Activated CD8-positive, alpha-beta memory T cell treated with anti-CD3 and anti-CD28 coated beads, Interleukin-2, amount 10 ng/mL, durations not matched to agents 7 days and 5 days (primary cell): Measurements from ENCODE around the gene ADARB2. TPM values are rescaled to one million over a fixed set of nuclear protein-coding genes. Genes with fewer than 3 reads are reported as not detected.

Experiments used
- ATAC-seq: fragments of 150-1000 bp; cut with Tn5 transposase; one replicate; pipeline ENCODE4 v1.10.0; 2021; ENCODE audit warnings: moderate library complexity
- CTCF ChIA-PET: fragments of 350-600 bp; sonication (Branson Sonifier 250); formaldehyde crosslinking; loops from one replicate; lab custom pipeline; 2021; ENCODE audit warnings: antibody characterized with exemption; lab: Charles Lee
- DNase-seq: peaks from one replicate; pipeline ENCODE4 v3.0.0-alpha.2; 2020
- H3K27ac Mint-ChIP-seq: one replicate; pipeline ENCODE4 v1.8.0; 2021; ENCODE audit warnings: mild to moderate bottlenecking, mixed read lengths
- H3K27me3 Mint-ChIP-seq: one replicate; pipeline ENCODE4 v1.8.0; 2021; ENCODE audit warnings: mixed read lengths
- H3K36me3 Mint-ChIP-seq: one replicate; pipeline ENCODE4 v1.8.0; 2021; ENCODE audit warnings: mild to moderate bottlenecking, mixed read lengths
- H3K4me1 Mint-ChIP-seq: one replicate; pipeline ENCODE4 v1.8.0; 2021; ENCODE audit warnings: mixed read lengths
- H3K4me3 Mint-ChIP-seq: one replicate; pipeline ENCODE4 v1.8.0; 2021; ENCODE audit warnings: mild to moderate bottlenecking, moderate library complexity, mixed read lengths
- H3K9me3 Mint-ChIP-seq: one replicate; pipeline ENCODE4 v1.8.0; 2022; ENCODE audit warnings: low read depth, mixed read lengths
- total RNA-seq, 2 experiments: library from RNA; stranded (reverse); gene quantifications; one replicate each; pipeline ENCODE4 v1.2.3, GENCODE V29; 2021

Gene ADARB2
- total RNA-seq, 2 experiments from 2014 or later: not detected

- no peaks in the 10 kb centered on the region for H3K4me1 Mint-ChIP-seq
- H3K4me3 Mint-ChIP-seq: no peak overlapping the region
- H3K27ac Mint-ChIP-seq: no peak overlapping the region
- H3K9me3 Mint-ChIP-seq: no peaks in the 10 kb centered on the region
- no peaks in the 10 kb centered on the region for H3K36me3 Mint-ChIP-seq
- DNase-seq: no peak
- peaks cover 13% of the 10 kb centered on the region for H3K27me3 Mint-ChIP-seq
- ATAC-seq: no peak
- CTCF ChIA-PET: no interaction called here
Measured at GRCh38 chr10:1603181-1603580, 134.1 kb downstream of the ADARB2 start.

DNA sequence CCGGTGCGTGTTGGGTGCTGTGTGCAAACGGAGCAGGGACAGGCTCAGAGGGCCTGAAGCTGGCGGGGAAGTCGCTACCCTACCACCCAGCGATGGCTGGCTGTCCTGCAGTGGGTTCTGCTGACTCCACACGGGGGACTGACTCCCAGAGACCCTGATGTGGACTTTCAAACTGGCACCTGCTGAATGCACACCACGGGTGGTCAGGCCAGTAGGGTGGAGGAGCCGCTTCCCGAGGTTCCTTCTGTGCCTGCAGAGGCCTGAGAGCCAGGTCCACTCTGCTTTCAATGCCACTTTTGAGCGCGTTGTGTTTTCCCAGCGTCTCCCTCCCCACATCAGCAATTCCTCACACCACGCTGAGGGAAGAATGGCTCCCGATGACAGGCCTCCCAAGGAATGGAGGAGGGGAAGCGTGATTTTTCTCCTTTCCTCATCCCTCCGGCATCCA lies 135.3 kb downstream of the ADARB2 start:
- Mint-ChIP-seq H3K27me3 (peaks cover 4% of the 10 kb centered on the region), H3K36me3 (no peaks in the 10 kb centered on the region), H3K4me3 (no peak overlapping the region), H3K4me1 (no peaks in the 10 kb centered on the region), H3K9me3 (no peaks in the 10 kb centered on the region), H3K27ac (no peak overlapping the region)
- CTCF ChIA-PET: no interaction called here
- ATAC-seq: no peak
- no peak for DNase-seq

DNA sequence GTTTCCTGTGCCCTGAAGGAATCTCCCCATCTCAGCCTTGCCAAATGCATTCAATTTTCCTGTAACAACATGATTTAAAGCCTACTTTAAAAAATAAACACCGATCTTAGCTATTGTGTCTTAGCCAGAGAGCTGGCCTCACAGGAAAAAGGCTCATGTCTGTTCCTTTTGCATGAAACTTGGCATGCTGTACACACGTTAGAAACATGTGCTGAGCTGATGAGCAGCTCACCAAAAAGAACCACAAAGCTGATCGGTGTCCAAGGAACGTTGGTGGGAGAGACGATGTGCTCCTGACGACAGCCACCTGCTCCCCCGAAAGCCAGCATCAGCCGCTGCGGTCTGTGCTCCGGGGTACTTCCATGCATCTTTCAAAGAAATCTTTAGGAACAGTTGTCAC lies 135.9 kb downstream of the ADARB2 start:
- Mint-ChIP-seq H3K27me3 (no peaks in the 10 kb centered on the region), H3K9me3 (no peaks in the 10 kb centered on the region), H3K27ac (no peak overlapping the region), H3K4me1 (no peaks in the 10 kb centered on the region), H3K36me3 (no peaks in the 10 kb centered on the region), H3K4me3 (no peak overlapping the region)
- CTCF ChIA-PET: no interaction called here
- ATAC-seq: no peak
- no peak for DNase-seq

GRCh38 chr10:1600861-1601260 lies 136.5 kb downstream of the ADARB2 start:
- CTCF ChIA-PET: no interaction called here
- no peaks in the 10 kb centered on the region for H3K36me3 Mint-ChIP-seq
- no peak overlapping the region for H3K4me3 Mint-ChIP-seq
- H3K9me3 Mint-ChIP-seq: no peaks in the 10 kb centered on the region
- ATAC-seq (no peak), DNase-seq (no peak)
- no peaks in the 10 kb centered on the region for H3K4me1 Mint-ChIP-seq
- H3K27ac Mint-ChIP-seq: no peak overlapping the region
- no peaks in the 10 kb centered on the region for H3K27me3 Mint-ChIP-seq

DNA sequence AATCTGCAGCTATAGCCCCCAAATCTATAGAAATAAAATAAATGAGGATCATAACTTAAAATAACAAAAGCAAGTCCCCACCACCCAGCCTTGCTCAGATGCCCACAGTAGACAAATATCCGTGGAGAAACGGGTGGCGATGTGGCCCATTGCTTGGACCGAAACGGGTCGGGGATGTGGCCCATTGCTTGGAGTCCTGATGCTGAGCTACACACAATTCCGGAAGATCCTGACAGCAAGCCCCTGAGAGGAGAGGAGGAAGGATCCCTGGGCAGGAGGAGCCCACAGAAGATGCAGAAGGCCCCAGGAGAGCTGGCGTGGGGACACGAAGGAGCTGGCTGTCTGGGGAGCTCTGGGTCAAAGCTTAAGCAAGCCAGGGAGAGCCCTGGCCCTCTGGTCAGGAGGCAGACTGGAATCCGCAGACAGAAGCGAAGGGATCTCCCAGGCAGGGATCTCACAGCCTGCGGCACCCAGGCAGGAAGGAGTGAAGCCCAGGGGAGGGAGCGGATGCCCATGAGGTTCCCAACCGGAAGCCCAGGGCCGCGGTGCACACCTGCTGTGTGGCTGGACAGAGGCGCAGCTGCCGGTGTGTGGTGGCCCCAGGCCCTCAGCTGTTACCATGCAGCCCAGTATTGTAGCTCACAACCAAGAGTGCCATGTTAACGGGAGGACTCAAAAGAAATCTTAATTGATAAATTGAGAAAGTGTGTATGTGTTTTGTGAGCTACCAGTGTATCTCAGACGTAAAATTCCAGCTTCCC lies 138.8 kb downstream of the ADARB2 start:
- CTCF ChIA-PET: no interaction called here
- H3K9me3 Mint-ChIP-seq: no peaks in the 10 kb centered on the region
- ATAC-seq: no peak

DNA sequence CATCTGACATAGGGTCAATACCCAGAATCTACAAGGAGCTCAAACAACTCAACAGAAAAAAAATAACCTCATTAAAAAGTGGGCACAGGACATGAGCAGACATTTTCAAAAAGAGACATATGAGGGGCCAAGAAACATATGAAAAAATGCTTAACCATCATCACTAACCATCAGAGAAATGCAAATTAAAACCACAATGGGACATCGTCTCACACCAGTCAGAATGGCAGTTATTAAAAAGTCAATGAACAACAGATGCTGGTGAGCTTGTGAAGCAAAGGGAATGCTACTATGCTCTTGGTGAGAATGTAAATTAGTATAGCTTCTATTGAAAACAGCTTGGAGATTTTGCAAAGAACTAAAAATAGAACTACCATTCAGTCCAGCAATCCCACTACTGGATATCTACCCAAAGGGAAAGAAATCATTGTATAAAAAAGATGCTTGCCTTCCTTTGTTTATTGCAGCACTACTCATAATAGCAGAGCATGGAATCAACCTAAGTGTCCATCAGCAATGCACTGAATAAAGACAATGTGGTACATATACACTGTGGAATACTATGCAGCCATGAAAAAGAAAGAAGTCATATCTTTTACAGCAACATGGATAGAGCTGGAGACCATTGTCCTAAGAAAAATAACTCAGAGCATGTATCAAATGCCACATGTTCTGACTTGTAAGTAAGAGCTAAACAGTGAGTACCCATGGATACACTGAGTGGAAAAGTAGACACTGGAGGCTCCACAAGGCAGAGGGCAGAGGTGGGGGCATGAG lies 139.8 kb downstream of the ADARB2 start:
- CTCF ChIA-PET: no interaction called here
- Mint-ChIP-seq H3K4me3 (no peak overlapping the region), H3K9me3 (no peaks in the 10 kb centered on the region), H3K36me3 (no peaks in the 10 kb centered on the region), H3K27ac (no peak overlapping the region), H3K27me3 (no peaks in the 10 kb centered on the region), H3K4me1 (no peaks in the 10 kb centered on the region)
- DNase-seq (no peak), ATAC-seq (no peak)

More for the DNA sequence above, 138.8 kb downstream of the ADARB2 start:
- no peaks in the 10 kb centered on the region for H3K27me3 Mint-ChIP-seq
- H3K4me3 Mint-ChIP-seq: no peak overlapping the region
- no peak overlapping the region for H3K27ac Mint-ChIP-seq
- no peaks in the 10 kb centered on the region for H3K4me1 Mint-ChIP-seq
- no peak for DNase-seq
- no peaks in the 10 kb centered on the region for H3K36me3 Mint-ChIP-seq

DNA sequence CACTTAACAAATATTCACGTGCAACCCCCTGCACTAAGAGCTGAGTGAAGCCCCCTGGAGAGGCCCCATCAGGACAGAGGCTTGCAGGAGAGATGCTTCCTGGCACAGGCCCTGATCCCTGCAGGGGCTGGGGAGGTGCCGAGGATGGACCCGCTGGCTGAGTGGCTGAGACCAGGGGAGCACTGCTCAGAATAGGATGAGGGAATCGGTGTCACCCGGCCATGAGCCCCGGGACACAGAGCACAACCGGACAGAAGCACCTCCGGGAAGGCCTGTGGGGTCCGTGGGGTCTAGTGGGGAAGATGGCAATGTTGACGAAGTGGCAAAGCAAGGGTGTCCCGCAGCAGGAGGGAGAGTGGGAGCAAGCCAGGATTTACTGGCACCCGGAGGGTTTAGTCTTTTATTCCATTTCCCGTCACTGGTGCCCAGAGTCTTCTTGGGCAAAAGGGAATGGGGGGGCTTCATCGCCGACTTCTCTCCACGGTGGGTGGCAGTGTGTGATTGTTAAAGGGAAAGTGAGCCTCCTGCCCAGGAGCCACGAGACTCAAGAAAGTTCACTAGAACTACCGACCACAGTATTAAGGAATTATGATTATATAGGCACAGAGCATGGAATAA lies 140.7 kb downstream of the ADARB2 start:
- Mint-ChIP-seq H3K4me1 (no peaks in the 10 kb centered on the region), H3K4me3 (no peak overlapping the region), H3K36me3 (no peaks in the 10 kb centered on the region), H3K9me3 (no peaks in the 10 kb centered on the region), H3K27ac (no peak overlapping the region), H3K27me3 (no peaks in the 10 kb centered on the region)
- DNase-seq: no peak
- CTCF ChIA-PET: no interaction called here
- ATAC-seq: no peak

DNA sequence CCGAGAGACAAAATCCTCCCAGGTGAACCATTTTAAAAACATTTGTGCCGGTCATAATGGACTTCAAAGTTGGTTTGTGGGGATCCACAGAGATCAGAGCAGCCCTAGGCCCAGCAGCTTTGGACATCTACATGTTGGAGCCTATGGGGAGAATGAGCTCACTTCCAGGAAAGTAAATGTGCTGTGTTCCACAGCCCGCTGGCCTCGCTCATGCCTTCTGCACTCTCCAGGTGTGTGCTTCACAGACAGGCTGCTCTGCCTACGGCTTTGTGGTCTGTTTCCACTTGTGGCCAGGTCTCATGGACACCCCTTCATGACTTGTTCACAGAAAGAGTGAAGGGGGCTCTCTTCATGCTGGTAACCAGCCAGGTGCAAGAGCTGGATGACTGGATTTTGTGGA lies 141.6 kb downstream of the ADARB2 start:
- DNase-seq (no peak), ATAC-seq (no peak)
- Mint-ChIP-seq H3K36me3 (no peaks in the 10 kb centered on the region), H3K4me3 (no peak overlapping the region), H3K27ac (no peak overlapping the region), H3K4me1 (no peaks in the 10 kb centered on the region), H3K27me3 (no peaks in the 10 kb centered on the region), H3K9me3 (no peaks in the 10 kb centered on the region)
- CTCF ChIA-PET: no interaction called here

- CTCF ChIA-PET: no interaction called here
- Mint-ChIP-seq H3K27me3 (no peaks in the 10 kb centered on the region), H3K36me3 (no peaks in the 10 kb centered on the region), H3K4me3 (no peak overlapping the region), H3K27ac (no peak overlapping the region), H3K9me3 (no peaks in the 10 kb centered on the region), H3K4me1 (no peaks in the 10 kb centered on the region)
- ATAC-seq (no peak), DNase-seq (no peak)
Measured at GRCh38 chr10:1595242-1595600, 142.1 kb downstream of the ADARB2 start.

DNA sequence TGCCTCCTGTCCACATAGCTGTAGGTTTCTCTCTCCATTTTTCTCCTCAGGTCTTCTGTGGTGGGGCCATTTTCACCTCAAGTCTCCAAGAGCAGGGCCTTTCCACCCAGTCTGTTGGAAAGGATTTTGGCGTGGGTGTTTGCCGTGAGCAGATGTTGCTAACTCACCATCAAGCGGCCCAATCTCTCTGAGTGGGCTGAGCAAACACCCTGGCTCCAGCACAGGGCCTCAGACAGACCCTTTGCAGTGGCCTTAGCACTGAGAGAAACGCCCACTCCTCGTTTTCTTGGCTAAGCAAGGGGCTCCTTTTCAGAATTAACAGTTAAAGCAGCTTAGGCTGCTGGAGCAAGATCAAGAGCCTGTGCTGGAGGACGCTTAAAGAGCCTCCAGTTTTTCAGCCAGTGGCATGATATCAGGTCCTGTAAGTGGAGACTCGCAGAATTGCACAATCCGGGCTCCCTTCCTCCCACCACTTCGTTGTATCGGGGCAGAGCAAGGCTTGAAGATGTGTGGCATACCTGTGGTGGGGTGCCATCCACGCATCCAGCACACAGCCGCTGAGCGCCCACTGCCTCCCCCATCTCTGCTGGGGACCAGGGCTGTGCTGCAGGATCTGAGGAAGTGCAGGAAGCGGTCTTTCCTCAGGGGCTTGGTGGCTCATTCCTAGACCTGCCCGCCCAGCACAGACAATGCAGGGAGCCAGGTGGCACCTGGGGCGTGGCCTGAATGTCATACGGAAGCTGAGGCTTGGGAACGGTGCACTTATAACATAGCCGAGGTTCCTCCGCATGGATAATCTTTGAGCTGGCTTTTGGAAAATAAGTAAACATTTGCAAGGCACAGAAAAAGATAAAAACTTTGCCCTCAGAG lies 142.7 kb downstream of the ADARB2 start:
- Mint-ChIP-seq H3K36me3 (no peaks in the 10 kb centered on the region), H3K27ac (no peak overlapping the region), H3K27me3 (no peaks in the 10 kb centered on the region), H3K9me3 (no peaks in the 10 kb centered on the region), H3K4me3 (no peak overlapping the region), H3K4me1 (no peaks in the 10 kb centered on the region)
- ATAC-seq: no peak
- no peak for DNase-seq
- CTCF ChIA-PET: no interaction called here

DNA sequence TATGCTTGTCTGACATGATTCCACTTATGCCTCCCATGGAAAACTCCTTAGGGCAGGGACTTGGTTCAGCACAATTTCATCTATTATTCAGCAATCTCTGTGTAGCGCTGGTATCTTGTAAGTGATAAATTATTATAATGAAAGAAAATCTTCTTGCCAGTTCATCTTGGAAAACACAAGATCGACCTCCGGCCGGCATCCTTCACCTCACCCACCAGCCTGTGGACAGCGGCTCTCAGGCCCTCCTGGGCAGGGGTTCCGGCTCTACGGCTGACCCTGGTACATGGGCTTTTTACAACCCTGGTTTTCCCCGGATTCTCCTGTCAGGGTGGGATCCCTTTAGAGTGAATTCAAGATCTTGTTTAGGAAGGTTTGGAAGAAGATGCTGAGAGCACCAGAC lies 145.6 kb downstream of the ADARB2 start:
- Mint-ChIP-seq H3K27ac (no peak overlapping the region), H3K9me3 (no peaks in the 10 kb centered on the region), H3K36me3 (no peaks in the 10 kb centered on the region), H3K4me3 (no peak overlapping the region), H3K27me3 (no peaks in the 10 kb centered on the region), H3K4me1 (no peaks in the 10 kb centered on the region)
- CTCF ChIA-PET: no interaction called here
- no peak for DNase-seq
- ATAC-seq: no peak

GRCh38 chr10:1591045-1591444 lies 146.3 kb downstream of the ADARB2 start:
- Mint-ChIP-seq H3K9me3 (no peaks in the 10 kb centered on the region), H3K4me3 (no peak overlapping the region), H3K27ac (no peak overlapping the region), H3K4me1 (no peaks in the 10 kb centered on the region), H3K36me3 (no peaks in the 10 kb centered on the region), H3K27me3 (no peaks in the 10 kb centered on the region)
- no peak for ATAC-seq
- DNase-seq: no peak
- CTCF ChIA-PET: no interaction called here

- no peaks in the 10 kb centered on the region for H3K9me3 Mint-ChIP-seq
- no peak for DNase-seq
- H3K27ac Mint-ChIP-seq: no peak overlapping the region
- H3K27me3 Mint-ChIP-seq: no peaks in the 10 kb centered on the region
- ATAC-seq: no peak
- no peak overlapping the region for H3K4me3 Mint-ChIP-seq
- H3K4me1 Mint-ChIP-seq: no peaks in the 10 kb centered on the region
- no peaks in the 10 kb centered on the region for H3K36me3 Mint-ChIP-seq
- CTCF ChIA-PET: no interaction called here
Measured at GRCh38 chr10:1589257-1589656, 148.1 kb downstream of the ADARB2 start.
